Fibroblast of upper back skin (primary cell): ENCODE results near the gene PAH.
A peak's percentile ranks its signal among the peaks of the same experiment; 100 is the strongest.

Experiments used
- DNase-seq: peaks from one replicate; pipeline ENCODE4 v3.0.0-alpha.2; 2013

Gene PAH

DNA sequence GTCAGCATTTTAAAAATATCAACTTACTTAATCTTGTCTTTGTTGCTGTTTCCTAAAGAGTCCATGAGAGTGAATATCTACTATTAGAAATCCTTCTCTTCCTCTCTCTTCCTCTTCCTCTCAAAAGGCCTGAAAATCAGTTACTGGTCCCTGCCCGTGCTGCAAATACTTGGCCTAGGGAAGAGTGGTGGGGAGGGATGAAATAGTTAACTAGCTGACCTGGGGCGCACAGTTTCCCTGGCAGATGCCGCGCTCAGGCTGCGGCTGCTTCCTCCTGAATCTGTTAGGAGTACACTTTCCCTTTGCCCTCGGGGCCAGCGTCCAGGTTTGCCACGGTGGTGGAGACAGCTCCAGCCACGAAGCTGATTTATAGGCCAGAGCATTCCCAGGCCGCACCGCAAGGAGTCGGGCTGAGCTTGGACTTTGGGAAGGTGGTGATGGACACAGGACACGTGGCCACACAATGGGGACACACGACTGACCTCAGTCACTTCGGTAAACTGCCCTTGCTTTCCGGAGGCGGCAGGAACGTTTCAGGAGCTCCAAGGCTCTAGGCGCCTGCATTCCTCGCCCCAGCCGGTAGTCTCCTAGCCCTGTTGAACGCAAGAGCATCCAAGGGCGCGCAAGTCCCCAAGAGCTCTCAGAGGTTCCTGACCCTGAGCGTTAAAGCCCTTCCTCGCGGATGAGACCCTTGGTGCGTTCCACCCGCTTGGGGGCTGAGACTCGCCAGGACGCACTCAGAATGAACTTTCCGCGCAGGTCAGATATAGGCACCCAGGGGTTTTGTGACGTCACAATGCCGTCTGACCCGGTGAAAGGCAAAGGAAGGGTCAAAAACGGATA lies 33.3 kb upstream of the PAH start:
- DNase-seq: no peak

GRCh38 chr12:102948941-102949352 lies 31.9 kb upstream of the PAH start:
- peak; percentile 17 for DNase-seq

DNA sequence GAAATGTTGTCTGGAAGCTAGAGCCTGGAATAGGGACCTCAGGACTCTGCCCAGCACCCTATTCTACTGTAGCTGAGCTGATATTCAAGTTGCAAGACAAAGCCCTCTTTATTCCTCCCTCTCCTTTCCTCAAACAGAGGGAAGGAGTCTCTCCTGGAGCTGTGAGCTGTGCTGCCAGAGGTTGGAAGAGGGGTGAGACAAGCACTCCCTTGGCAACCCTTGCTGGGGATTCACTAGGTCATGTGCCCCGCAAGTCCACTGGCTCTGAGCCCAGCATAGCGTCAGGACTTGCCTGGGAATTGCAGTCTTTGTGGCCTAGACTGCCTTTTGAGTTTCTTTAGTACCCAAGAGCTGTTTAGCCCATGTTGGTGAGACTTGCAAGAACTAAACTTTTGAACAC lies 29.0 kb upstream of the PAH start:
- DNase-seq: no peak

DNA sequence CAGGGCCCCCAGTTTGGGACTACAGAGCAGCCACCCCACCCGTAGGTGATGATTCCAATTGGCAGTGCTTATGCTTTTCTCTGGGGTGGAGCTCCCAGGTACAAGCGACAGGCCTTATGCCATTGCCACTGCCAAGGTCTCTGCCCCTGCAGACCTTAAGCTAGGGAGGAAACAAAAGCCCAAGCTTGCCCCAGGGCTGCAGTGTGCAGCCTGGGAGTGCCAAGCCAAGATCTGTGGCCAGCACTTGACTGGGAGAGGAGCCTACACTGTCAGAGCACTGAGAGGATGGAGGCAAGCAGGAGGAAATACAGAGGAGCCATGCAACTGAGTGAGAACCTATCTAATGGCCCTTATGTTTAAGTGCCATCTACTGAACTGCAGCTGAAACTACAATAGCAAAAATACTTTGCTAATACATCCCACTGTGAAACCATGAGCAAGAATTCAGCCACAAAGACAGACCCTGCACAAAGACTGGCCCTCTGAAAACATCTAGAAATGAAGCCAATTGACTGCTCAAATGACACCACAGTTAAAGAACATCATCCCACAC lies 22.7 kb upstream of the PAH start:
- no peak for DNase-seq

DNA sequence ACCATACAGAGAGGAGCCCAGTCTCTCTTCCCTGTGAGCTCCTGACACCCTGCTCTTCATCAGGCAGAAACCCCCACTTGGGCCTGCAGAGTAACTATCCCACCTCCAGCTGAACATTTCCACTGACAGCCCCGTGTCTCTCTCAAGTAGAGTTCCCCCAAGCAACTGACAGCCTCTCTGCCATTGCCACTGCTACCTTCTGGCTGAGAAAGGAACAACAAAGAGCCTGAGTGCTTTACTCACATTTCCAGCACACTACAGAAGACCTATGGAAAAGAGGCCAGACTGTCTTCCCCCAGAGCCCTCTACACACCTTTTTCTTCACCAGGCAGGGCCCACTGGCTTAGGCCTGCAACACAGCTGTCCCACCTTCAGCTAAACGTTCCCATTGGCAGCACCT lies 22.0 kb upstream of the PAH start:
- DNase-seq: no peak

DNA sequence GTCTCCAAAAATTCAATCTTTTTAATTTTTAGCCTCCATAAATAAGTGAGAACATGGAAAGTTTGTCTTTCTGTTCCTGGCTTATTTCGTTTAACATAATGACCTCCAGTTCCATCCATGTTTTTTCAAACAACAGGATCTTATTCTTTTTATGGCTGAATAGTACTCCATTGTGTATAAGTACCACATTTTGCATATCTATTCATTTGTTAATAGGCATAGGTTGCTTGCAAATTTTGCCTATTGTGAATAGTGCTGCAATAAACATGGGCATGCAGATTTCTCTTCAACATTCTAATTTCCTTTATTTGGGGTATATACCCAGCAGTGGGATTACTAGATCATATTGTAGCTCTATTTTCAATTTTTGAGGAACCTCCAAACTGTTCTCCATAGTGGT lies 16.1 kb upstream of the PAH start:
- DNase-seq: no peak

GRCh38 chr12:102927220-102927619 lies 10.2 kb upstream of the PAH start:
- DNase-seq: no peak

DNA sequence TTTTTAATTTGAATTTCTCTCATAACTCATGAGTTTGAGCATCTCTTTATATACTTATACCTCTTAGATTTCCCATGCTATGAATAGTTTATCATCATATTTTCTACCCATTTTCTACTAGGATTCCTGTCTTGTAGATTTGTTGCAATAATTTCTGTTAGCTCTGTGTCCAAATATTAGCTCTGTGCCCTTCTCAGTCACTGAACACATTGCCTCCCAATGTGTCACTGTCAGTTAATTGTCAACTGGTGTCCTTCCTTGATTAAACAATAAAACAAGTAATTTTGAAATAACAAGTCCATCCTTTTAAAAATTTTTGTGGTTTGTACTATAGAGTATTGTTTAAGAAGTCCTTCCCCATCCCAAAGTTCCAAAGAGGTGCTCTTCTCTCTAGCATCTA lies 4.2 kb upstream of the PAH start:
- no peak for DNase-seq

DNA sequence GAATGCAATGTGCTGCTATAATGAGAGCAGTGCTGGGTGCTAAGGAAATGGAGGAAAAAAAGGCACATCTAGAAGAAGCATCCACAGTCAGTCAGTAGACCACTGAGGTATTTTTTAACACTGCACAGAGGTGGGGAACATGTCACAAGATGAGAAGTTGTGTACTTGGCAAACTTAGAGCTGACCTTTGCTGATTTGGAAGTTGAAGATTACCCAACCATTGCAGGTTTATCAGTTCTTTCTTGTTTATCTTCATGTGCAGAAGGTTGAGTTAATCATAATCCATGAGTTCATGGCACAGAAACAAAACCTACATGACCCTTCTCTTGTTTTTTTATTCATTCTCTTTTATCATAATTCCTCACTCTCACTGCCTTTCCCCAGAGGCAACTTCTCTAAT lies 3.2 kb upstream of the PAH start:
- no peak for DNase-seq

GRCh38 chr12:102918840-102919239 lies 1.8 kb upstream of the PAH start:
- DNase-seq: no peak

DNA sequence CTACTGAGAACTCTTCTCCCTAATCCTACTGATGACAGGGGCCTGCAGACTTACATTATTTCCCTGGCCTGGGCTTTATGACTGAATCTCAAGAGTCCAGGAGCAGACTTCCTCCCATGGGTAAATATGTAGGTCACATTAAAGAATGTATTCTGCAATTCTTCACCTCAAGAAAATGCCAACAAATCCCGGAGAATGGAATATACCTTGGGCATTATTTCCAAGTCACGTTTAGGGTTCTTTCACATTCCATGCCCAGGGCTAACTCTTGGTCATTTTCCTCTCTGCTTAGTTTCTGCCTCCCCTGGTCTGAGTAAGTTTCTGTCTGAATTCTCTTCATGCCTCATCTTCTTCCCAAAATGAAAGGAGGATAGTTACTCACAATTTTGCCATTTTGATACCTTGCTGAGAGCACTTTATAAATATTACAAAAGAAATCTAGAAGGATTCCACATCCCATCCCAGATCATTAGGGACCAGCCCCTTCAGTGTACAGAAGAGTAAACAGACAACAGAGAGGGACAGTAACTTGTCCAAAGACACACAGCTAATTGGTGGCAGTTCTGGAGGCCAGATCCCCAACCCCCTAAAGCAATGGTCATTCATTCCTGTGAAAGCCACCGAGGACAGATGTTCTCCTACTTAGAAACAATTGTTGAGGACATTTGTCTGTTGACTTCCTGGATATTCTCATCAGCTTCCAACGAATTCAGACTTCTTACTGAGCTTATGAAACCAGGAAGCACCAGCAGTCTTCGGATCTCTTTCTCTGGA lies 605 bp downstream of the PAH start:
- no peak for DNase-seq

DNA sequence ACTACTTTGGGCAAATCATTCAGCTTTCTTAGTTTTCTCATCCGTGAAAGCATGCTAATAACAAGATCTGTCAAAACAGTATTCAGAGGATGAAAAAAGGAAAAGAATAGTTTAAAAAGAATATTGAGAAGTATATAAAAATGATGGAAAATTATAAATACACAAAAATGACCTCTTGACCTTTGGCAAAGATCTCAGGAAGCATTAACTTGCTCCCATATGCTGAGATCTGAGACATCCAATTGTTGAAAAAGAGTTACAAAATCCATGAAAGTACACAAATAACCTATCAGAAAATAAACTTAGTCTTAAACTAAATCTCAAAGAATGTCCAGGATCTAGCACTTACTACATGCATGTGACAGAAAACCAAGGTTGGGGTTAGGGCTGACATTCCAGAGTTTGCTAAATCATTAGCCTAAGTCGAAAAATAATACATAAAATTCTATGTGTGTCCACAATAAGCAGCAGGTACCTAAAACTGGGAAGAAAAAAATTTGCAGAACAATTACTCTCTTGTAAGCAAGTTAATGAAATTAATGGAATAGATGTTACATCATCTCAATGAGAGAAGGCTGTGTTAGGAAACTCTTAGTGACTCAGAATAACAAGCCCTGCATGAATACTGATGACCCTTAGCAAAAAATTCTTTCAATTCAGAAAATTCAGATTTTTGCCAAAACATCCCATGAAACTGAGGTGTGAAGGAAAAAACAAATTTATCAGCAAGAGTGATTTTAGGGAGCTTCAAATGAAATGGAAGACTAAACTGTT lies 3.4 kb downstream of the PAH start:
- DNase-seq: no peak

DNA sequence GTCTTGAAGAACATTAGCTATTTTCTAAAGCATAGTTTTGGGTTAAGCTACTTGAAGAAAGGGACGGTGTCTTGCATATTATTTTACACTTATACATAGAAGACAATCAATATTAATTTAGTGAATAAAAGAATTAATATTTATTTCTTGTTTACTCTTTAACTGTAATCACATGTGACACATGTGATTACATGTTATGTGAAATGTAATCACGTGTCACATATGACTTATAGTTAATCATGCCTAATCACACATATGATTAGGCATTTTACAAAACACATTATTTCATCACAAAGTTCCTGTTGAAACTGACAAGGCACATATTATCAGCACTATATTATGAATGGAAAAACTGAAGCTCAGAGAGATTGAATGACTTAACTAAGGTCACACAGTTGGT lies 4.8 kb downstream of the PAH start:
- DNase-seq: no peak

DNA sequence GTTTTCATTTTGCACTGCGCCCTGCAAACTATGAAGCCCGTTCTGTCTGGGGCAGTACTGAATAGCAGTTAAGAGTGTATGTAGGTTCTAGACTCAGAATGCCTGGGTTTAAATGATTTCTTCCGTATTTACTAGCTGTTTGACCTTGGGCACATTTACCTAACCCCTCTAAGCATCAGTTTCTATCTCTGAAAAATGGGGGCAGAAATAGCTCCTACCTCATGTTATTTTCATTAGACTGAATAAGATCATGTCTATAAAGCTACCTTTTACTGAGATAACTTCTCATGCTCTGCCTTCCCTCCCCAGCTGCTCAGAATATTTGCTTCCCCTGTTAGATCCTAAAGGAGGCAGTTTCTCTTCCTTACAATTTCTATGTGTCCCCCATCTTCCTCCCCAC lies 5.7 kb downstream of the PAH start:
- no peak for DNase-seq

DNA sequence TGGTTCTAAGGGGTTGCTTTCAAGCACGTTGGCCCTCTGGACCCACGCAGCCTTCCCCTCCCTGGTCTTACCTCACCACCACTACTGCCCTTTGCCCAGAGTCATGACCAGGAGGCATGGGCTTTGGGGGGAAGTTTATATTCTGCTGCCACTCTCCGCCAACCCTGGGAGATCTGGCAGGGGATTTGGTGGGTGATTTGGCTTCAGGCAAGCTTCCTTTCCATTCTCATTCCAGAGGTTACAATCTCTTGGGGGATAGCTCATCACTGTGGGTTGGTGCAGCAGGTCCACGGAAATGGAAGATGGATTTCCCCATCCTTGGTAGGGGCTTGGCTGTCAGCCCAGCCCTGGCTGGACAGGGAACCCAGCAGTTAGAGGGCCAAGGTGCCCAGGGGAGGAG lies 6.3 kb downstream of the PAH start:
- DNase-seq: no peak

GRCh38 chr12:102910137-102910536 lies 6.9 kb downstream of the PAH start:
- DNase-seq: no peak

GRCh38 chr12:102907918-102908317 lies 9.1 kb downstream of the PAH start:
- DNase-seq: no peak

GRCh38 chr12:102905229-102905628 lies 11.8 kb downstream of the PAH start:
- DNase-seq: no peak

GRCh38 chr12:102903337-102904007 lies 13.6 kb downstream of the PAH start:
- DNase-seq: no peak

DNA sequence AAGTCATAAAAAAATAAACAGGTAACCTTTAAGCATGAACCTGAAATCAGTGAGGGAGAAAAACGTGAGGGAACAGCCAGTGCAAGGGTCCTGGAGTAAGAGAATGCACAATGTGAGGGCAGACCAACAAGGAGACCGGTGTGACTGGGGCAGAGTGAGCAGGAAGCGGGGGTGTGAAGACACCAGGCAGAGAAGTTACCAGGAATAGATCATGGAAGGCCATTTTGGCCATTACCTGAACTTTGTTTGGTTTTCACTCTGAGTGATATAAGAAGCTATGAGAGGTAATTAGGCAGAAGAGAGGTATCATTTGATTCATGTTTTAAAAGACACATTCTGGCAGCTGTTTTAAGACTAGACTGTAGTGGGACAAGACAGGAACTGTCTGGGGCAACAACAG lies 15.0 kb downstream of the PAH start:
- DNase-seq: no peak

DNA sequence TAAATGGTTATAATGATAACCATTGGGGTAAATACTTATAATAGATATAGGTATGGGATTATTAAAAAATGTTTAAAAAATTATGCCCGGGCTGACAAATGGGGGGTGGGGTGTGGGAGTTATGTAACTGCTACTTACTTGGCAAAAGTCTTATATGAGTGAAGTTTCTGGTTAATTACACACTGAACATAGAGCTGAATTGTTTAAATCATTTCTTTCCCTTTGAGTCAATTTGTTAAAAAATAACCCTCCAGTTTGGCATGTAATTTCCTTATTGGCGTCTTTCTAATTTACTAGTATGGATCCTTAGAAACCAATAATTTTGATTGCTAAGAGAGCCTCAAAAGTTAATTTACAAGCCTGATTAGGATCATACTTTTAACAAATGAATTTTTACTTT lies 16.7 kb downstream of the PAH start:
- DNase-seq: no peak

DNA sequence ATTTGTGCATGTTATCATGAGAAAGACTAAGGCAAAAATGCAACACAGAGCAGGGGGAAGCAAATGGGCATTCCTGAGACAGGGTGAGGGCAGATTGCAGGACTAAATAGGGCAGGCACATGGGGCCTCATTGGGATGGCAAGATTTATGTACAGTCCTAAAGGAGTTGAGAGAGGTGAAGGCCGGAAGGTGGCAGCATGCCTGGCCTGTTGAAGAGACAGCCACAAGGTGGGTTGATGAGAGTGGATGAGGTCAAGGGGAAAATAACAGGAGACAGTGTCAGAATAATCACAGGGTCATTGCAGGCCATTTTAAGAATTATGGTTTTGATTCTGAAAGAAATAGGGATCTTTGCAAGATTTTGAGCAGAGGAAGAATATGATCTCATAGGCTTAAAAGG lies 21.0 kb downstream of the PAH start:
- DNase-seq: no peak

GRCh38 chr12:102891756-102892155 lies 25.3 kb downstream of the PAH start:
- no peak for DNase-seq
